ENCODE measurements around the gene TNNT3. TPM values are rescaled to one million over a fixed set of nuclear protein-coding genes. Genes with fewer than 3 reads are reported as not detected.
A peak's percentile ranks its signal among the peaks of the same experiment; 100 is the strongest.
"Not testable (repeated sequence)": the region's sequence is repeated elsewhere in the genome, so short reads cannot be mapped to it uniquely, and the experiment has no call there.

Gene TNNT3
- total and polyA plus RNA-seq, 4 donors = 3.4 to 54.3 (median 6.3) TPM

GRCh38 chr11:1879941-1880720 lies 39.4 kb upstream of the TNNT3 start:
- H3K27ac ChIP-seq (ENCODE audit: low read depth in 1 of 2, low read length in 2 of 2) = peak overlapping the region in 1 of 2 donors; percentile 6
- H3K27me3 ChIP-seq (ENCODE audit: control insufficient read depth in 1 of 2, insufficient read depth in 2 of 2, low read length in 1 of 2) = no peaks in the 10 kb centered on the region
- no peak overlapping the region for H3K4me3 ChIP-seq (ENCODE audit: low read length in 2 of 2)
- ATAC-seq (ENCODE audit: low FRiP score) = peak; percentile 82
- no peaks in the 10 kb centered on the region for H3K36me3 ChIP-seq (ENCODE audit: control insufficient read depth in 1 of 2, insufficient read depth in 2 of 2, low read length in 1 of 2)
- peak; percentile 87 to 91 for DNase-seq
- WGBS, 2 donors = 61% methylated on average over 29 to 32 of the region's 32 CpGs
- H3K9me3 ChIP-seq (ENCODE audit: control insufficient read depth, low read length) = no peaks in the 10 kb centered on the region
- no peaks in the 10 kb centered on the region for H3K4me1 ChIP-seq (ENCODE audit: control insufficient read depth in 1 of 2, insufficient read depth in 2 of 2, low read length in 2 of 2)
- intact Hi-C loops (cut with DNase I) = loop anchor here in 1 of 2 donors (5.0 kb wide), 1 partner anchor 43 kb away; the partner anchor contains the start of gene TNNI2

GRCh38 chr11:1880746-1881441 lies 38.6 kb upstream of the TNNT3 start:
- Histone ChIP-seq H3K36me3 (ENCODE audit: control insufficient read depth in 1 of 2, insufficient read depth in 2 of 2, low read length in 1 of 2) (no peaks in the 10 kb centered on the region), H3K9me3 (ENCODE audit: control insufficient read depth, low read length) (no peaks in the 10 kb centered on the region), H3K27ac (ENCODE audit: low read depth in 1 of 2, low read length in 2 of 2) (no peak overlapping the region), H3K4me3 (ENCODE audit: low read length in 2 of 2) (no peak overlapping the region), H3K4me1 (ENCODE audit: control insufficient read depth in 1 of 2, insufficient read depth in 2 of 2, low read length in 2 of 2) (no peaks in the 10 kb centered on the region), H3K27me3 (ENCODE audit: control insufficient read depth in 1 of 2, insufficient read depth in 2 of 2, low read length in 1 of 2) (no peaks in the 10 kb centered on the region)
- DNase-seq = no peak
- 76 to 90% methylated on average over 9 of the region's 9 CpGs for WGBS, 2 donors
- ATAC-seq (ENCODE audit: low FRiP score) = peak; percentile 6
- intact Hi-C loops (cut with DNase I) = no loop called here

GRCh38 chr11:1881442-1882264 lies 37.9 kb upstream of the TNNT3 start:
- Histone ChIP-seq H3K9me3 (ENCODE audit: control insufficient read depth, low read length) (no peaks in the 10 kb centered on the region), H3K27me3 (ENCODE audit: control insufficient read depth in 1 of 2, insufficient read depth in 2 of 2, low read length in 1 of 2) (no peaks in the 10 kb centered on the region), H3K27ac (ENCODE audit: low read depth in 1 of 2, low read length in 2 of 2) (no peak overlapping the region), H3K4me1 (ENCODE audit: control insufficient read depth in 1 of 2, insufficient read depth in 2 of 2, low read length in 2 of 2) (no peaks in the 10 kb centered on the region), H3K36me3 (ENCODE audit: control insufficient read depth in 1 of 2, insufficient read depth in 2 of 2, low read length in 1 of 2) (no peaks in the 10 kb centered on the region), H3K4me3 (ENCODE audit: low read length in 2 of 2) (no peak overlapping the region)
- intact Hi-C loops (cut with DNase I) = loop anchor here in 1 of 2 donors (2.0 kb wide), 1 partner anchor 269 kb away; no protein-coding TSS in a partner anchor
- DNase-seq = peak in 1 of 2 donors; percentile 76
- peak; percentile 1 for ATAC-seq (ENCODE audit: low FRiP score)
- 87 to 93% methylated on average over 35 to 43 of the region's 43 CpGs for WGBS, 2 donors

GRCh38 chr11:1882265-1883238 lies 37.0 kb upstream of the TNNT3 start:
- WGBS, 2 donors = 39 to 40% methylated on average over 23 of the region's 23 CpGs
- Histone ChIP-seq H3K4me1 (ENCODE audit: control insufficient read depth in 1 of 2, insufficient read depth in 2 of 2, low read length in 2 of 2) (no peaks in the 10 kb centered on the region), H3K9me3 (ENCODE audit: control insufficient read depth, low read length) (no peaks in the 10 kb centered on the region), H3K27ac (ENCODE audit: low read depth in 1 of 2, low read length in 2 of 2) (no peak overlapping the region), H3K27me3 (ENCODE audit: control insufficient read depth in 1 of 2, insufficient read depth in 2 of 2, low read length in 1 of 2) (no peaks in the 10 kb centered on the region), H3K36me3 (ENCODE audit: control insufficient read depth in 1 of 2, insufficient read depth in 2 of 2, low read length in 1 of 2) (no peaks in the 10 kb centered on the region), H3K4me3 (ENCODE audit: low read length in 2 of 2) (no peak overlapping the region)
- peak; percentile 87 to 94 for DNase-seq
- intact Hi-C loops (cut with DNase I) = loop anchor here in 1 of 2 donors (2.0 kb wide), 1 partner anchor 268 kb away; no protein-coding TSS in a partner anchor
- peak; percentile 85 for ATAC-seq (ENCODE audit: low FRiP score)

GRCh38 chr11:1883346-1884302 lies 35.9 kb upstream of the TNNT3 start:
- H3K9me3 ChIP-seq (ENCODE audit: control insufficient read depth, low read length) = no peaks in the 10 kb centered on the region
- peak in 1 of 2 donors; percentile 56 for DNase-seq
- no peak overlapping the region for H3K4me3 ChIP-seq (ENCODE audit: low read length in 2 of 2)
- no peaks in the 10 kb centered on the region for H3K4me1 ChIP-seq (ENCODE audit: control insufficient read depth in 1 of 2, insufficient read depth in 2 of 2, low read length in 2 of 2)
- ATAC-seq (ENCODE audit: low FRiP score) = no peak
- 94% methylated on average over 14 of the region's 14 CpGs for WGBS, 2 donors
- no peaks in the 10 kb centered on the region for H3K36me3 ChIP-seq (ENCODE audit: control insufficient read depth in 1 of 2, insufficient read depth in 2 of 2, low read length in 1 of 2)
- intact Hi-C loops (cut with DNase I) = loop anchor here in 1 of 2 donors (2.0 kb wide), 1 partner anchor 267 kb away; no protein-coding TSS in a partner anchor
- no peak overlapping the region for H3K27ac ChIP-seq (ENCODE audit: low read depth in 1 of 2, low read length in 2 of 2)
- H3K27me3 ChIP-seq (ENCODE audit: control insufficient read depth in 1 of 2, insufficient read depth in 2 of 2, low read length in 1 of 2) = no peaks in the 10 kb centered on the region

GRCh38 chr11:1884303-1884700 lies 35.2 kb upstream of the TNNT3 start:
- Histone ChIP-seq H3K27ac (ENCODE audit: low read depth in 1 of 2, low read length in 2 of 2) (no peak overlapping the region), H3K9me3 (ENCODE audit: control insufficient read depth, low read length) (no peaks in the 10 kb centered on the region), H3K4me1 (ENCODE audit: control insufficient read depth in 1 of 2, insufficient read depth in 2 of 2, low read length in 2 of 2) (no peaks in the 10 kb centered on the region), H3K4me3 (ENCODE audit: low read length in 2 of 2) (no peak overlapping the region), H3K27me3 (ENCODE audit: control insufficient read depth in 1 of 2, insufficient read depth in 2 of 2, low read length in 1 of 2) (no peaks in the 10 kb centered on the region), H3K36me3 (ENCODE audit: control insufficient read depth in 1 of 2, insufficient read depth in 2 of 2, low read length in 1 of 2) (no peaks in the 10 kb centered on the region)
- intact Hi-C loops (cut with DNase I) = no loop called here
- no peak for ATAC-seq (ENCODE audit: low FRiP score)
- DNase-seq = no peak
- 96 to 97% methylated on average over 5 of the region's 5 CpGs for WGBS, 2 donors

- intact Hi-C loops (cut with DNase I); H3K27ac ChIP-seq (ENCODE audit: low read depth in 1 of 2, low read length in 2 of 2); H3K36me3 ChIP-seq (ENCODE audit: control insufficient read depth in 1 of 2, insufficient read depth in 2 of 2, low read length in 1 of 2); ATAC-seq (ENCODE audit: low FRiP score); H3K9me3 ChIP-seq (ENCODE audit: control insufficient read depth, low read length); H3K27me3 ChIP-seq (ENCODE audit: control insufficient read depth in 1 of 2, insufficient read depth in 2 of 2, low read length in 1 of 2); H3K4me1 ChIP-seq (ENCODE audit: control insufficient read depth in 1 of 2, insufficient read depth in 2 of 2, low read length in 2 of 2); H3K4me3 ChIP-seq (ENCODE audit: low read length in 2 of 2): not testable (repeated sequence)
- WGBS, 2 donors = 88 to 90% methylated on average over 12 to 13 of the region's 13 CpGs
- DNase-seq = peak in 1 of 2 donors; percentile 53
Measured at GRCh38 chr11:1886551-1886950, 33.0 kb upstream of the TNNT3 start.
